Suppressor macrophage treated with lipopolysaccharide for 1 hour (primary cell): ENCODE measurements around the gene MRNIP.
A peak's percentile ranks its signal among the peaks of the same experiment; 100 is the strongest.

Experiments
- DNase-seq, 3 donors: peaks; one replicate each; pipeline ENCODE4 v3.0.0-alpha.2; 2020 to 2022

Gene MRNIP

GRCh38 chr5:179870952-179871351 lies 12.3 kb upstream of the MRNIP start:
- DNase-seq: no peak

- DNase-seq: peak in 1 of 3 donors; percentile 10
These were observed 11.8 kb upstream of the MRNIP start for GRCh38 chr5:179870403-179870903.

- DNase-seq: no peak
These were observed 11.2 kb upstream of the MRNIP start for GRCh38 chr5:179869641-179870402.

- DNase-seq: no peak
These were observed 10.5 kb upstream of the MRNIP start for GRCh38 chr5:179869101-179869500.

- DNase-seq: no peak
These were observed 9.9 kb upstream of the MRNIP start for GRCh38 chr5:179868541-179868940.

GRCh38 chr5:179867476-179867875 lies 8.9 kb upstream of the MRNIP start:
- DNase-seq: no peak

GRCh38 chr5:179867079-179867465 lies 8.5 kb upstream of the MRNIP start:
- no peak for DNase-seq

GRCh38 chr5:179866241-179867078 lies 7.8 kb upstream of the MRNIP start:
- no peak for DNase-seq

- DNase-seq: no peak
These were observed 7.0 kb upstream of the MRNIP start for GRCh38 chr5:179865491-179866240.

GRCh38 chr5:179864686-179865085 lies 6.1 kb upstream of the MRNIP start:
- no peak for DNase-seq

GRCh38 chr5:179863449-179864085 lies 5.0 kb upstream of the MRNIP start:
- DNase-seq: no peak

GRCh38 chr5:179862891-179863290 lies 4.3 kb upstream of the MRNIP start:
- no peak for DNase-seq

- no peak for DNase-seq
These were observed 3.7 kb upstream of the MRNIP start for GRCh38 chr5:179862296-179862695.

- DNase-seq: no peak
These were observed 1.7 kb upstream of the MRNIP start for GRCh38 chr5:179860301-179860700.

- DNase-seq: peak in 2 of 3 donors; percentile 18 to 37
These were observed 404 bp downstream of the MRNIP start for GRCh38 chr5:179858241-179858585.

GRCh38 chr5:179854356-179854755 lies 4.3 kb downstream of the MRNIP start:
- DNase-seq: no peak

GRCh38 chr5:179852993-179853547 lies 5.5 kb downstream of the MRNIP start:
- peak; percentile 50 to 56 (median 55) for DNase-seq

- no peak for DNase-seq
These were observed 17.0 kb downstream of the MRNIP start for GRCh38 chr5:179841621-179842020.

GRCh38 chr5:179840766-179841165 lies 17.9 kb downstream of the MRNIP start:
- no peak for DNase-seq

- DNase-seq: no peak
These were observed 18.3 kb downstream of the MRNIP start for GRCh38 chr5:179840321-179840720.

GRCh38 chr5:179839328-179840256 lies 19.0 kb downstream of the MRNIP start:
- no peak for DNase-seq
